HEK293 (cell line): ENCODE results near the gene KCNJ15.

Experiments used
- CTCF ChIP-seq: fragments of 450-650 bp; formaldehyde crosslinking; IDR thresholded peaks from 2 replicates; pipeline ENCODE4 v1.5.1; 2016; ENCODE audit warnings: missing biosample characterization, missing genetic modification characterization
- REST ChIP-seq: fragments of 450-650 bp; formaldehyde crosslinking; IDR thresholded peaks from 2 replicates; pipeline ENCODE4 v1.5.1; 2016; ENCODE audit warnings: missing biosample characterization, missing genetic modification characterization
- ZBTB1 ChIP-seq: fragments of 450-650 bp; formaldehyde crosslinking; IDR thresholded peaks from 2 replicates; pipeline ENCODE4 v1.5.1; 2016; ENCODE audit warnings: missing biosample characterization, missing genetic modification characterization
- ZBTB20 ChIP-seq: fragments of 450-650 bp; formaldehyde crosslinking; IDR thresholded peaks from 2 replicates; pipeline ENCODE4 v1.5.1; 2016; ENCODE audit warnings: missing biosample characterization, missing genetic modification characterization
- ZNF24 ChIP-seq: fragments of 450-650 bp; formaldehyde crosslinking; IDR thresholded peaks from 2 replicates; pipeline ENCODE4 v1.5.1; 2016; ENCODE audit warnings: missing biosample characterization, missing genetic modification characterization
- ZNF645 ChIP-seq: fragments of 450-650 bp; formaldehyde crosslinking; IDR thresholded peaks from 2 replicates; pipeline ENCODE4; 2016; ENCODE audit warnings: missing biosample characterization, missing genetic modification characterization
- ZNF704 ChIP-seq: fragments of 450-650 bp; formaldehyde crosslinking; IDR thresholded peaks from 2 replicates; pipeline ENCODE4 v1.5.1; 2016; ENCODE audit warnings: missing biosample characterization, missing genetic modification characterization
- ZNF747 ChIP-seq: fragments of 450-650 bp; formaldehyde crosslinking; IDR thresholded peaks from 2 replicates; pipeline ENCODE4 v1.5.1; 2016; ENCODE audit warnings: missing biosample characterization, missing genetic modification characterization

- TF ChIP-seq ZBTB1 (tag by site-specific recombination) (no peak), REST (no peak), ZNF24 (tag by site-specific recombination) (no peak), ZNF704 (tag by site-specific recombination) (no peak), ZNF747 (tag by site-specific recombination) (no peak), CTCF (tag by site-specific recombination) (no peak), ZNF645 (no peak), ZBTB20 (no peak)
Observed at GRCh38 chr21:38258521-38259485, 2.0 kb downstream of the KCNJ15 start.
